Measurements from ENCODE around the gene UNC119.

The UNC119 gene

GRCh38 chr17:28498652-28499363 is 53.6 kb downstream of the UNC119 start:
- DNase-seq (ENCODE audit: low spot score), result no peak

- DNase-seq (ENCODE audit: low spot score), result no peak
These were observed 54.5 kb downstream of the UNC119 start for GRCh38 chr17:28497931-28498330.

Data from hepatic stellate cell (primary cell).